Measurements from ENCODE around the gene EXT2.

Gene EXT2

GRCh38 chr11:44174842-44175241 lies 79.4 kb downstream of the EXT2 start:
- DNase-seq: no peak

GRCh38 chr11:44176546-44177213 lies 81.2 kb downstream of the EXT2 start:
- DNase-seq: no peak

- DNase-seq: no peak
Observed at GRCh38 chr11:44177905-44178304, 82.4 kb downstream of the EXT2 start.

GRCh38 chr11:44178381-44178780 lies 82.9 kb downstream of the EXT2 start:
- DNase-seq: no peak

- no peak for DNase-seq
Observed at GRCh38 chr11:44179173-44179572, 83.7 kb downstream of the EXT2 start.

- no peak for DNase-seq
Observed at GRCh38 chr11:44180107-44180506, 84.6 kb downstream of the EXT2 start.

GRCh38 chr11:44185522-44185921 lies 90.0 kb downstream of the EXT2 start:
- DNase-seq: no peak

GRCh38 chr11:44186321-44186930 lies 90.9 kb downstream of the EXT2 start:
- no peak for DNase-seq

GRCh38 chr11:44188643-44189042 lies 93.2 kb downstream of the EXT2 start:
- DNase-seq: no peak

GRCh38 chr11:44189986-44190882 lies 94.8 kb downstream of the EXT2 start:
- no peak for DNase-seq

- no peak for DNase-seq
Observed at GRCh38 chr11:44190883-44191230, 95.4 kb downstream of the EXT2 start.

GRCh38 chr11:44191322-44192016 lies 96.0 kb downstream of the EXT2 start:
- peak; percentile 87 for DNase-seq

GRCh38 chr11:44192017-44192385 lies 96.5 kb downstream of the EXT2 start:
- no peak for DNase-seq

- DNase-seq: no peak
Observed at GRCh38 chr11:44192462-44193100, 97.1 kb downstream of the EXT2 start.

- DNase-seq: no peak
Observed at GRCh38 chr11:44193856-44194255, 98.4 kb downstream of the EXT2 start.

GRCh38 chr11:44198146-44198724 lies 102.8 kb downstream of the EXT2 start:
- no peak for DNase-seq

- peak; percentile 1 for DNase-seq
Observed at GRCh38 chr11:44199298-44199697, 103.8 kb downstream of the EXT2 start.

GRCh38 chr11:44199816-44200215 lies 104.3 kb downstream of the EXT2 start:
- DNase-seq: no peak

- no peak for DNase-seq
Observed at GRCh38 chr11:44203270-44204043, 108.0 kb downstream of the EXT2 start.

GRCh38 chr11:44205352-44205751 lies 109.9 kb downstream of the EXT2 start:
- no peak for DNase-seq

- no peak for DNase-seq
Observed at GRCh38 chr11:44205836-44206235, 110.4 kb downstream of the EXT2 start.

- DNase-seq: no peak
Observed at GRCh38 chr11:44207292-44207691, 111.8 kb downstream of the EXT2 start.
